A549 treated with Mapracorat at 1 μM for 4 hours (cell line): ENCODE data around the gene B3GNT3. TPM values are rescaled to one million over a fixed set of nuclear protein-coding genes. Genes with fewer than 3 reads are reported as not detected.

Source experiments
- total RNA-seq: library from RNA; stranded (reverse); fragments of 200-300 nt; extraction: Qiagen RNA extraction; gene quantifications from 5 replicates; pipeline ENCODE4 v1.2.3, GENCODE V29; 2022

Gene B3GNT3
- 3.6 to 4.9 TPM (median 4.3 TPM) in 5 replicates for total RNA-seq

DNA sequence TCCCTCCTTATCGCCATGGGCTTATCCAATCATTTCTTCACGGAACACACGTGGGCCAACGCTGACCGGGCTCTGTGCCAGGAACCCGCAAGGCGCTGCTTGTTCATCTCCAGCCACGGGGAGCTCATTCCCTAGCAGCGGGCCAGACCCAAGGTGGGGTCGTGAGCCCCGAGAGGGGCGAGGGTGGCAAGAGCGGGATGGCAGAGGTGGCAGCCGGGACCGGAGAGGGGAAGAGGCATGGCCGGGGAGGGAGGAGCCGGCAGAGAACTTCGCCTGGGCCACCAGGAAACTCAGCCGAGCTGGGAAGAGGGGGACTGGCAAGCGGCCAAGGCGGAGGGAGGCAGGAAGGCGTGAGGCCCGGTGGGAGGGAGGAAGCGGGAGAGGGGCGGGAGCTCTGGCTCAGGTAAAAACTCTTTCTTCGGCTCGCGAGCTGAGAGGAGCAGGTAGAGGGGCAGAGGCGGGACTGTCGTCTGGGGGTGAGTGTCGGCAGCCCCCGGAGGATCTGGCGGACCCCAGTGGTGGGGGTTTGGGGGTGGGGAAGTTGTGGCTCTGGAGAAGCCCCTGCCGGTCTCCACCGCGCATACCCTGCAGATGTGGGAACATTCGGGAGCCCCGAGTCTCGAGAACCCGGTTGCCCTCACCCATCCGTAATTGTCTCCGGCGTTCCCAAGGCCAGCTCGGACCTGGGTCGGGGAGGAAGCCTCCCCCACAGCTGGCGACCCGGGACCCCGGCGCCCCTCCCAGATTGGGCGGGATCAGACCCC, at the start of gene B3GNT3:
Gene B3GNT3, plus strand, starts transcription at position 408 of the 764 bp plus-strand sequence. CDS start 12,670 bp downstream, outside the sequence.

DNA sequence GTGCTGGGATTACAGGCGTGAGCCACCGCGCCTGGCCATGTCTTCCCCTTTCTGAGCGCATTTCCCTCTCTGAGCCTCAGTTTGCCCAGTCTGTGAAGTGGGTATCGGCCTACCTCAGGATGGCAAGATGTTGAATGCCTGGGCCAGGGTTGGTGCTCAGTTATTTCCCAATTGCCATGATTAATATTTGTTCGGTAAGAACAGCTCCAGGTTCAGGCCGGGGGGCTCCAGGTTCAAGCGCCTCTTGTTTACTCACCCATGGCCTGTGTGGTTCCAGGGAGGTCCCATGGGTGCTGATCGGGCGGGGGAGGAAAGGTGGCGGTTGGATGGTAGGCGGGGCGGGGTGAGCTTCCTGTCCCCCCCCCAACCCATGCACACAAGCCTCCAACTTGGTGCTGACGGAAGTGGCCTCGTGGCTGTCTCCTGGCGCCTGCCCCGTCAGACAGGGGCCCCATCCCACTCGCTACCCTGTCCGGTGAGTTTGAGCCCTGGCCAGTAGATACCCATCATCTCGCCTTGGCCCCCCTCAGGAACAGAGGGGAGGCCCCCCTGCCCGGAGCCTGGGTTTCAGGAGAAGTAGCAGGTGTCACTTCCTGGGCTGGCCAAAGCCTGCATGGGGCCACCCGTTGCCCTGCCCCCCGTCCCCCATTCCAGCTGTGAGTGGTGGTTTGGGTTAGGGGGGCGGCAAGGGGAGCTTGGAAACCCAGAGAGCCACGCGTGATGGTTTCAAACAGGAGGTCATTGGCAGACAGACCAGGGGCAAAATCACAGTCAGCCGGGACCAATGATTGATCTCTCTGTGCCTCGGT, 43.6 kb upstream of the B3GNT3 start, which contains the start of gene FCHO1:
Gene FCHO1, plus strand, starts transcription at position 375 of the 809 bp plus-strand sequence. CDS start 3,688 bp downstream, outside the sequence.

DNA sequence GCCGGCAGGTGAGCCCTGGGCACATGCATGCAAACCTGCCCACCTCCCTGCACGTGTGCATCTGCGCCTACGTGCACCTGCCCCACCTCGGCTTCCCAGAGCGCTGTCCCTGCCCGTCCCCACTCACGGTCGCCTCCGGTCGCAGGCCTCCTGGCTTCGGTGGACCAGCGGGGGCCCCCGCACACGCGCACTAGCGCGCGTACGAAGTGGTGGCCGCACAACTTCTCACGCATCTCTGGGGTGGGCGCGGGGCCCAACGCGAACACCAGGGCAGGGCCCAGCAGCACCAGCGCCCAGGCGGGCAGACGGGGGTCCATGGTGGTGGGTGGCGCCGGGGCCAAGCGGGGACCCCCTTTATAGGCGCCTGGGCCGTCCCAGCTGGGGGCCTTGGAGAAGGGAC, 26.3 kb downstream of the B3GNT3 start, which contains the start of gene INSL3:
Gene INSL3, minus strand, starts transcription at position 330 of the 400 bp plus-strand sequence. Its CDS starts 13 bp downstream, at position 317.

DNA sequence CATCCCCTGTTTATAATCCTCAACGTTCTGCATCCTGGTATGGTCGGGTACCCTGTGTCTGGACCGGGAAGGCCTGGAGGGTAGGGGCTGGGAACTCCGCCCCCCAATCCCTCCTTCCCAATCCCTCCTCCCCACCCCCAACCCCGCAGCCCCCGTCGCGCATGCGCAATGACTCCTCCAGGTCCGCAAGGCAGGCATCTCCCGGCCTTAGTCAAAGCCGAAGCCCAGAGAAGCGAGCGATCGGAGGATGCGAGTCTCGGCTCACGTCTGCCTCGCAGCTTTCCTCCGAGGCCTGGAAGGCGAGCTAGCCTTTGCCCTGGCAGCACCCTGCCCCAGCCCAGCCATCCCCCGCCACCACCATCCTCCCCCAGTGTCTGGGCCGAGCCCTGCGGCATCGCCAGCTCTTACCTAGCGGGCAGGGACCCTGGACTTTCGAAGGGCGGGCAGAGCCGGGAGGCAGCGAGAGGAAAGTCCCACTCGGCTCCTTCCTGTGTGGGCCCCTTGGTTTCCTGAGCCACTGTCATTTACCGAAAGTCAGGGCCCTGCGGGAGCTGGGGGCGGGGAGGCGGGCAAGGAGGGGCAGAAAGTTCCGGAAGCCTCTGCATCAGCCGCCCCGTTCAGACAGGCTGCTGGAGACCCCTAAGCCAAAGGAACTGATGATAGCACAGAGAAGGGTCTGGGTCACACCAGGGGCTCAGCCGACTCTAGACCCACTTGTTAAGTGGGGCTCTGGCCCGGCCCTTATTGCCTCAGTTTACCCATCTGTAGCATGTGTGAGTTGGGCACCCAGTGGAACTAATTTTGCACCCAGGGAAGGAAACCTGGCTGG, 52.8 kb downstream of the B3GNT3 start, which contains the start of gene JAK3:
Gene JAK3, minus strand, starts transcription at position 445 of the 829 bp plus-strand sequence. CDS start 3,565 bp downstream, outside the sequence.

GRCh38 chr19:17859533-17860330, 64.8 kb downstream of the B3GNT3 start, which contains the start of gene RPL18A:
TSS of gene RPL18A (plus strand) at chr19:17859910. CDS start at chr19:17859957, 47 bp downstream.

Other genes starting within 250 kb of the B3GNT3 start
- 55.3 to 75.3 TPM (median 70.2 TPM) in 5 replicates for gene COLGALT1, start 239.5 kb upstream of the B3GNT3 start, total RNA-seq
- gene UNC13A, start 106.8 kb upstream of the B3GNT3 start, total RNA-seq = 1.3 to 2.0 TPM (median 1.7 TPM) in 5 replicates
- gene MAP1S, start 75.7 kb upstream of the B3GNT3 start, total RNA-seq = 21.2 to 37.0 TPM (median 31.1 TPM) in 5 replicates
- gene FCHO1, start 43.7 kb upstream of the B3GNT3 start, total RNA-seq = 17.7 to 21.9 TPM (median 17.9 TPM) in 5 replicates
- 0.33 to 0.85 TPM (median 0.60 TPM) in 5 replicates for gene INSL3, start 26.4 kb downstream of the B3GNT3 start, total RNA-seq
- 0.18 to 0.41 TPM (median 0.29 TPM) in 5 replicates for gene JAK3, start 52.8 kb downstream of the B3GNT3 start, total RNA-seq
- 1,833 to 2,279 TPM (median 2,212 TPM) in 5 replicates for gene RPL18A, start 64.8 kb downstream of the B3GNT3 start, total RNA-seq
- gene SLC5A5, start 76.8 kb downstream of the B3GNT3 start, total RNA-seq = 0.12 to 0.20 TPM (median 0.15 TPM) in 5 replicates
- 97.0 to 117 TPM (median 111 TPM) in 5 replicates for gene CCDC124, start 137.9 kb downstream of the B3GNT3 start, total RNA-seq
- gene KCNN1, start 172.0 kb downstream of the B3GNT3 start, total RNA-seq = 0.22 to 0.53 TPM (median 0.49 TPM) in 5 replicates
- gene ARRDC2, start 213.0 kb downstream of the B3GNT3 start, total RNA-seq = 38.1 to 52.5 TPM (median 48.2 TPM) in 5 replicates